ENCODE measurements around the gene CAMK2B.

The CAMK2B gene

GRCh38 chr7:44228571-44229350 lies 96.6 kb downstream of the CAMK2B start:
- no peak for DNase-seq (ENCODE audit: low read depth)

- no peak for DNase-seq (ENCODE audit: low read depth)
These were observed 97.5 kb downstream of the CAMK2B start for GRCh38 chr7:44227911-44228310.

GRCh38 chr7:44226396-44226753 lies 99.0 kb downstream of the CAMK2B start:
- DNase-seq (ENCODE audit: low read depth): no peak

- DNase-seq (ENCODE audit: low read depth): no peak
These were observed 99.6 kb downstream of the CAMK2B start for GRCh38 chr7:44225566-44226395.

GRCh38 chr7:44224974-44225565 lies 100.3 kb downstream of the CAMK2B start:
- no peak for DNase-seq (ENCODE audit: low read depth)

- no peak for DNase-seq (ENCODE audit: low read depth)
These were observed 101.1 kb downstream of the CAMK2B start for GRCh38 chr7:44224080-44224973.

GRCh38 chr7:44223362-44224079 lies 101.9 kb downstream of the CAMK2B start:
- DNase-seq (ENCODE audit: low read depth): no peak

GRCh38 chr7:44222776-44223261 lies 102.6 kb downstream of the CAMK2B start:
- DNase-seq (ENCODE audit: low read depth): no peak

- DNase-seq (ENCODE audit: low read depth): no peak
These were observed 103.3 kb downstream of the CAMK2B start for GRCh38 chr7:44222074-44222473.

GRCh38 chr7:44221231-44221791 lies 104.1 kb downstream of the CAMK2B start:
- DNase-seq (ENCODE audit: low read depth): no peak

- no peak for DNase-seq (ENCODE audit: low read depth)
These were observed 104.9 kb downstream of the CAMK2B start for GRCh38 chr7:44220358-44221112.

GRCh38 chr7:44220046-44220357 lies 105.4 kb downstream of the CAMK2B start:
- no peak for DNase-seq (ENCODE audit: low read depth)

- DNase-seq (ENCODE audit: low read depth): no peak
These were observed 105.9 kb downstream of the CAMK2B start for GRCh38 chr7:44219371-44220045.

- DNase-seq (ENCODE audit: low read depth): no peak
These were observed 106.8 kb downstream of the CAMK2B start for GRCh38 chr7:44218418-44219201.

- DNase-seq (ENCODE audit: low read depth): no peak
These were observed 107.5 kb downstream of the CAMK2B start for GRCh38 chr7:44217852-44218402.

GRCh38 chr7:44217223-44217714 lies 108.1 kb downstream of the CAMK2B start:
- no peak for DNase-seq (ENCODE audit: low read depth)

GRCh38 chr7:44216521-44217222 lies 108.7 kb downstream of the CAMK2B start:
- no peak for DNase-seq (ENCODE audit: low read depth)

- DNase-seq (ENCODE audit: low read depth): no peak
These were observed 109.4 kb downstream of the CAMK2B start for GRCh38 chr7:44216019-44216418.

All from activated T-cell treated with anti-CD3 and anti-CD28 coated beads for 1 hour (primary cell).